IgD-negative memory B cell (primary cell): Measurements from ENCODE around the gene UGT1A10. TPM values are rescaled to one million over a fixed set of nuclear protein-coding genes. Genes with fewer than 3 reads are reported as not detected.
A peak's percentile ranks its signal among the peaks of the same experiment; 100 is the strongest.
"Not testable (repeated sequence)": the region's sequence is repeated elsewhere in the genome, so short reads cannot be mapped to it uniquely, and the experiment has no call there.

Experiments
- H3K27ac Mint-ChIP-seq, 3 donors: one replicate each; pipeline ENCODE4 v1.8.0; 2020 to 2022; ENCODE audit warnings: mild to moderate bottlenecking in 3 of 3, mixed read lengths in 3 of 3, moderate library complexity in 1 of 3
- H3K27me3 Mint-ChIP-seq: one replicate; pipeline ENCODE4 v1.8.0; 2021; ENCODE audit warnings: mixed read lengths
- H3K36me3 Mint-ChIP-seq: one replicate; pipeline ENCODE4 v1.8.0; 2020; ENCODE audit warnings: mild to moderate bottlenecking, mixed read lengths
- H3K4me1 Mint-ChIP-seq, 3 donors: one replicate each; pipeline ENCODE4 v1.8.0; 2020 to 2022; ENCODE audit warnings: mixed read lengths in 3 of 3, mild to moderate bottlenecking in 1 of 3
- H3K4me3 Mint-ChIP-seq, 4 donors: one replicate each; pipeline ENCODE4 v1.8.0; 2020 to 2022; ENCODE audit warnings: mild to moderate bottlenecking in 4 of 4, mixed read lengths in 4 of 4, moderate library complexity in 3 of 4
- H3K9me3 Mint-ChIP-seq, 3 donors: one replicate each; pipeline ENCODE4 v1.8.0; 2020 to 2021; ENCODE audit warnings: mixed read lengths in 3 of 3, mild to moderate bottlenecking in 1 of 3
- polyA plus RNA-seq: library from polyadenylated mRNA; unstranded; fragments of 300-500 nt; fragmentation: Illumina TruSeq; gene quantifications from one replicate; pipeline ENCODE4 v1.2.3, GENCODE V29; 2021

The UGT1A10 gene
- polyA plus RNA-seq = not detected

DNA sequence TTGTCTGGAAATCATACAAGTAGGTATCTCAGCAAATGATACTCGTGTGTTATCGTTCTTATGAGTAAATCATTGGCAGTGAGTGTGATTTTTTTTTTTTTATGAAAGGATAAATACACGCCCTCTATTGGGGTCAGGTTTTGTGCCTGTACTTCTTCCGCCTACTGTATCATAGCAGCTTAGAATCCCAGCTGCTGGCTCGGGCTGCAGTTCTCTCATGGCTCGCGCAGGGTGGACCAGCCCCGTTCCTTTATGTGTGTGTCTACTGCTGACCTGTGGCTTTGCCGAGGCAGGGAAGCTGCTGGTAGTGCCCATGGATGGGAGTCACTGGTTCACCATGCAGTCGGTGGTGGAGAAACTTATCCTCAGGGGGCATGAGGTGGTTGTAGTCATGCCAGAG lies at the start of gene UGT1A10:
Gene UGT1A10 (plus strand): TSS at position 143 of the 400 bp plus-strand sequence. CDS start 75 bp downstream, at position 218.
- H3K27ac Mint-ChIP-seq, H3K9me3 Mint-ChIP-seq, H3K27me3 Mint-ChIP-seq, H3K4me3 Mint-ChIP-seq, H3K4me1 Mint-ChIP-seq, H3K36me3 Mint-ChIP-seq: not testable (repeated sequence)

DNA sequence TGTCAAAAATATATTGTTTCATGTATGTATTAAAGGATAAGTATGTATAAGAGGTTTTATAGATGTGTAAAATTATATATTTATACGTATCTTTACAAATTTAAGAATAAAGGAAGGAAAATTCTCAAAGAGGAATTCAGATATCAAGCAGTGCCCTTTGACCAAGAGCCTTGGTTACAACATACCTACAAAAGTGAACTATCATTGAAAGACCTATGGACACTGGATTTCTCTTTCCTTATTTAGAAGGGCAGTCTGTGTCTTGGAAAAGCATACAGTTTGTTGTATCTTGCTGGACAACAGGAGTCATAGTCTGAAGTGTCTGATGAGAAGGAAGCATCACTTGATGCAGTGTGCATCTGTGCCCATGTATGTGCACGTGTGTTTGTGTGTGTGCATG lies 47.8 kb upstream of the UGT1A10 start:
- Mint-ChIP-seq H3K4me1 (peaks cover 8 to 9% (median 9%) of the 10 kb centered on the region in 3 donors), H3K36me3 (peaks cover 8% of the 10 kb centered on the region), H3K4me3 (no peak overlapping the region), H3K9me3 (no peaks in the 10 kb centered on the region), H3K27me3 (peaks cover 10% of the 10 kb centered on the region), H3K27ac (no peak overlapping the region)

DNA sequence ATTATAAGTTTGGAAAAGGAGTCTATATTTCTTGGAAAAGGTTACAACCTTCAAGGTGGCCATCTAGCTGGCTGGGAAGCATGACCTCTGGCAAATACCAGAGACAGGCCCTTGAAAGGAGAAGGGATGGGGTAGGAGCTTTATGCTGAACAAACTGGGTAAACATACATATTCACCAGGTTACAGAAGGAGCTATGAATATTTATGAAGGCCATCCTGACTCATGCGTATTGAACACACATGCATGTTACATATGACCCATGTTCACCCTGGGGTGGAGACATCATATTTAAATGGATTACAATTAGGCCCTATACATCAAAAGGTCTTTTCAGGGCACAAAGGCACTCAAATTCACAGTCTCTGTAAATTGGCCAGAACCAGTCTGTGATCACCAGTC lies 43.5 kb upstream of the UGT1A10 start:
- peaks cover 11% of the 10 kb centered on the region for H3K27me3 Mint-ChIP-seq
- H3K4me1 Mint-ChIP-seq = peaks cover 8 to 16% (median 9%) of the 10 kb centered on the region in 3 donors
- H3K4me3 Mint-ChIP-seq, H3K9me3 Mint-ChIP-seq, H3K27ac Mint-ChIP-seq, H3K36me3 Mint-ChIP-seq: not testable (repeated sequence)

DNA sequence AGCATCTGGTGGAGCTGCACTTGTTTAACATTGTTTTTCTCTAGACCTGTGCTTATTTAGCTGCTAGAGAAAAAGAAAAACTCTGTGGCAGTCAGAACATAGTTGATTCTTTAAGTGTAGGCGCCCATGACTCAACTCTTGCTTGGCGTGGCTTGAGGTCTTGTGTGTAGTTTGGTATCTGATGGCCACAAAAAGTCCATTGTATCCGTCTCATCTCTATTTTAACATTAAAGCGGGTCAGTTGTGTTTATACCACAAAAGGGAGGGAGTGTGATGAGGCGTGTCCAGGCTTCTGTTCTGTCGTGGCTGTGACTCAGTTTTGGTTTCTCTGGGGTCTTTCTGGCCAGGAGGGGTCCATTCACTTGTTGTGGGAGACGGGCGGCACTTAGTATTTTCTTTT lies 43.0 kb upstream of the UGT1A10 start:
- peaks cover 7 to 16% (median 9%) of the 10 kb centered on the region in 3 donors for H3K4me1 Mint-ChIP-seq
- H3K9me3 Mint-ChIP-seq = peaks cover 0 to 3% (median 0%) of the 10 kb centered on the region in 3 donors
- peaks cover 2% of the 10 kb centered on the region for H3K36me3 Mint-ChIP-seq
- H3K4me3 Mint-ChIP-seq = no peak overlapping the region
- peaks cover 9% of the 10 kb centered on the region for H3K27me3 Mint-ChIP-seq
- peak overlapping the region in 1 of 3 donors; percentile 13 for H3K27ac Mint-ChIP-seq

DNA sequence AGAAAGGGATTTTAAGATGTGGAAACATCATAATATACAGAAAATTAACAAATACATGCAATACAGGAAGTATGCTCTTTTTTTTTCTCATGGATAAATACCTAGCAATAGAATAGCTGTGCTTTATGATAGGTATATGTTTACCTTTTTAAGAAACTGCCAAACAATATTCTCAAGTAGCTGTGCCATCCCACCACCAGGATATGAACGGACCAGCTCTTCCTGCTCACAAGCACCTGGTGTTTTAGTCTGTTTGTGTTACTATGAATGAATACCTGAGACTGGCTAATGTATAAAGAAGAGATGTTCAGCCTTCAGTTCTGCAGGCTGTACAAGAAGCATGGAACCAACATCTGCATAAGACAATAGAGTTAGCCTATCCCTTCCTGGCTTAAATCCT lies 38.7 kb upstream of the UGT1A10 start:
- Mint-ChIP-seq H3K4me3 (no peak overlapping the region), H3K4me1 (peaks cover 7 to 16% (median 9%) of the 10 kb centered on the region in 3 donors), H3K27me3 (peaks cover 13% of the 10 kb centered on the region), H3K9me3 (peaks cover 0 to 4% (median 1%) of the 10 kb centered on the region in 3 donors), H3K27ac (no peak overlapping the region), H3K36me3 (no peaks in the 10 kb centered on the region)

DNA sequence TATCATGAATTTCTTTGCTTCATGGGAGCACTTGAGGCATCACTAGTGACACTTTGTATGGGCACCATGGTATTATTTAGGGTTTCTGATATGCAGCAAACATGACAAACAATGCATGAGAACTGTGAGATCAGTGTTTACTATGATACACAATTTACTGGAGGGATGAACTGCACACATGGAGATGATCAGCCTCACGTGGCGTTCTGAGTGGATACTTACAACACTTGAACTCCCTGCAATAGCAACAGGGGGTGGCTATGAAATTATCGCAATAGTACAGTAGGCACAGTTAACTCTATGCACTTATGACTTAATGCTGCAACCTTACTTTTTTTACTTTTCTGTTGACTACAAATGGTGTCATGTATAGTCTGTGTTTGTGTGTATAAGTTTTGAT lies 37.3 kb upstream of the UGT1A10 start:
- Mint-ChIP-seq H3K9me3 (peaks cover 0 to 15% (median 6%) of the 10 kb centered on the region in 3 donors), H3K36me3 (peaks cover 3% of the 10 kb centered on the region), H3K27me3 (peaks cover 15% of the 10 kb centered on the region), H3K4me1 (peaks cover 3 to 10% (median 4%) of the 10 kb centered on the region in 3 donors), H3K27ac (no peak overlapping the region), H3K4me3 (no peak overlapping the region)

DNA sequence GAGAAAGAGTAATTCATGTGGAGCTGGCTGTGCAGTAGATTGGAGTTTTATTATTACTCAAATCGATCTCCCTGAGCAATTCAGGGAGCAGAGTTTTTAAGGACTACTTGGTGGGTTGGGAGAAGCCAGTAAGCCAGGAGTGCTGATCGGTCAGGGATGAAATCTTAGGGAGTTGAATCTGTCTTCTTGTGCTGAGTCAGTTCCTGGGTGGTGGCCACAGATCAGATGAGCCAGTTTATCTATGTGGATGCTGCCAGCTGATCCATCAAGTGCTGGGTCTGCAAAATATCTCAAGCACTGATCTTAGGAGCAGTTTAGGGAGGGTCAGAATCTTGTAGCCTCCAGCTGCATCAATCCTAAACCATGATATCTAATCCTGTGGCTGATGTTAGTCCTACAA lies 35.9 kb upstream of the UGT1A10 start:
- H3K4me1 Mint-ChIP-seq = peaks cover 2 to 5% (median 3%) of the 10 kb centered on the region in 3 donors
- H3K36me3 Mint-ChIP-seq = peaks cover 3% of the 10 kb centered on the region
- H3K27ac Mint-ChIP-seq = no peak overlapping the region
- peaks cover 0 to 15% (median 6%) of the 10 kb centered on the region in 3 donors for H3K9me3 Mint-ChIP-seq
- no peak overlapping the region for H3K4me3 Mint-ChIP-seq
- peaks cover 9% of the 10 kb centered on the region for H3K27me3 Mint-ChIP-seq

- no peak overlapping the region for H3K27ac Mint-ChIP-seq
- H3K36me3 Mint-ChIP-seq = peaks cover 3% of the 10 kb centered on the region
- peaks cover 0 to 14% (median 6%) of the 10 kb centered on the region in 3 donors for H3K9me3 Mint-ChIP-seq
- H3K27me3 Mint-ChIP-seq = peaks cover 9% of the 10 kb centered on the region
- no peak overlapping the region for H3K4me3 Mint-ChIP-seq
- no peaks in the 10 kb centered on the region for H3K4me1 Mint-ChIP-seq
Observed at GRCh38 chr2:233602076-233602475, 34.2 kb upstream of the UGT1A10 start.

DNA sequence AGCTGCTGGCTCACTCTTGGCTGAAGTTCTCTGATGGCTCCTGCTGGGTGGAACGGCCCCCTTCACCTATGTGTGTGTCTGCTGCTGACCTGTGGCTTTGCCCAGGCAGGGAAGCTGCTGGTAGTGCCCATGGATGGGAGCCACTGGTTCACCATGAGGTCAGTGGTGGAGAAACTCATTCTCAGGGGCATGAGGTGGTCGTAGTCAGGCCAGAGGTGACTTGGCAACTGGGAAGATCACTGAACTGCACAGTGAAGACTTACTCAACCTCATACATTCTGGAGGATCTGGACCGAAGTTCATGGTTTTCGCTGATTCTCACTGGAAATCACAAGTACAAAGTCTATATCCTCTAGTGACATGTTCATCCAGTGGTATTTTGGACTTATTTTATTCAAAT lies 32.7 kb upstream of the UGT1A10 start:
- no peak overlapping the region for H3K27ac Mint-ChIP-seq
- peaks cover 3% of the 10 kb centered on the region for H3K36me3 Mint-ChIP-seq
- H3K4me1 Mint-ChIP-seq = no peaks in the 10 kb centered on the region
- H3K4me3 Mint-ChIP-seq = no peak overlapping the region
- H3K27me3 Mint-ChIP-seq = peaks cover 9% of the 10 kb centered on the region
- H3K9me3 Mint-ChIP-seq = peaks cover 0 to 14% (median 6%) of the 10 kb centered on the region in 3 donors

- no peak overlapping the region for H3K4me3 Mint-ChIP-seq
- peak overlapping the region in 1 of 3 donors; percentile 65 for H3K27ac Mint-ChIP-seq
- no peaks in the 10 kb centered on the region for H3K4me1 Mint-ChIP-seq
- peaks cover 0 to 14% (median 6%) of the 10 kb centered on the region in 3 donors for H3K9me3 Mint-ChIP-seq
- peaks cover 9% of the 10 kb centered on the region for H3K27me3 Mint-ChIP-seq
- H3K36me3 Mint-ChIP-seq = peaks cover 3% of the 10 kb centered on the region
Observed at GRCh38 chr2:233604826-233605225, 31.4 kb upstream of the UGT1A10 start.

GRCh38 chr2:233605680-233606079 lies 30.6 kb upstream of the UGT1A10 start:
- Mint-ChIP-seq H3K4me3 (no peak overlapping the region), H3K36me3 (peaks cover 3% of the 10 kb centered on the region), H3K9me3 (peaks cover 0 to 18% (median 6%) of the 10 kb centered on the region in 3 donors), H3K4me1 (no peaks in the 10 kb centered on the region), H3K27ac (no peak overlapping the region), H3K27me3 (peaks cover 9% of the 10 kb centered on the region)

- H3K4me3 Mint-ChIP-seq = peak overlapping the region in 1 of 4 donors; percentile 44
- H3K9me3 Mint-ChIP-seq = peaks cover 8 to 27% (median 24%) of the 10 kb centered on the region in 3 donors
- H3K36me3 Mint-ChIP-seq = peaks cover under 1% of the 10 kb centered on the region
- H3K4me1 Mint-ChIP-seq = no peaks in the 10 kb centered on the region
- H3K27ac Mint-ChIP-seq = no peak overlapping the region
- peaks cover 14% of the 10 kb centered on the region for H3K27me3 Mint-ChIP-seq
Observed at GRCh38 chr2:233611284-233611683, 25.0 kb upstream of the UGT1A10 start.

DNA sequence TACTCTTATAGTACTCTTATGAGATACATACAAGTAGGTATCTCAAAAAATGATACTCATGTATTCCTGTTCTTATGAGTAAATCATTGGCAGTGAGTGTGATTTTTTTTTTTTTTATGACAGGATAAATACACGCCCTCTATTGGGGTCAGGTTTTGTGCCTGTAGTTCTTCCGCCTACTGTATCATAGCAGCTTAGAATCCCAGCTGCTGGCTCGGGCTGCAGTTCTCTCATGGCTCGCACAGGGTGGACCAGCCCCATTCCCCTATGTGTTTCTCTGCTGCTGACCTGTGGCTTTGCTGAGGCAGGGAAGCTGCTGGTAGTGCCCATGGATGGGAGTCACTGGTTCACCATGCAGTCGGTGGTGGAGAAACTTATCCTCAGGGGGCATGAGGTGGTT lies 18.8 kb upstream of the UGT1A10 start, which contains the start of gene UGT1A8:
Gene UGT1A8 (plus strand): TSS at position 158 of the 400 bp plus-strand sequence. CDS start 75 bp downstream, at position 233.
- not testable (repeated sequence) for H3K4me3 Mint-ChIP-seq, H3K36me3 Mint-ChIP-seq, H3K4me1 Mint-ChIP-seq
- peaks cover 8 to 17% (median 17%) of the 10 kb centered on the region in 3 donors for H3K9me3 Mint-ChIP-seq
- H3K27ac Mint-ChIP-seq = peak within 1 kb of the TSS in 1 of 3 donors; percentile 55
- peaks cover 32% of the 10 kb centered on the region for H3K27me3 Mint-ChIP-seq

GRCh38 chr2:233620204-233620603 lies 16.0 kb upstream of the UGT1A10 start:
- Mint-ChIP-seq H3K27me3 (peaks cover 21% of the 10 kb centered on the region), H3K4me1 (no peaks in the 10 kb centered on the region), H3K9me3 (peaks cover 3 to 5% (median 3%) of the 10 kb centered on the region in 3 donors), H3K4me3 (no peak overlapping the region), H3K27ac (no peak overlapping the region), H3K36me3 (peaks cover 4% of the 10 kb centered on the region)

GRCh38 chr2:233621863-233622262 lies 14.4 kb upstream of the UGT1A10 start:
- not testable (repeated sequence) for H3K4me3 Mint-ChIP-seq, H3K9me3 Mint-ChIP-seq, H3K36me3 Mint-ChIP-seq, H3K4me1 Mint-ChIP-seq, H3K27ac Mint-ChIP-seq
- peaks cover 13% of the 10 kb centered on the region for H3K27me3 Mint-ChIP-seq

DNA sequence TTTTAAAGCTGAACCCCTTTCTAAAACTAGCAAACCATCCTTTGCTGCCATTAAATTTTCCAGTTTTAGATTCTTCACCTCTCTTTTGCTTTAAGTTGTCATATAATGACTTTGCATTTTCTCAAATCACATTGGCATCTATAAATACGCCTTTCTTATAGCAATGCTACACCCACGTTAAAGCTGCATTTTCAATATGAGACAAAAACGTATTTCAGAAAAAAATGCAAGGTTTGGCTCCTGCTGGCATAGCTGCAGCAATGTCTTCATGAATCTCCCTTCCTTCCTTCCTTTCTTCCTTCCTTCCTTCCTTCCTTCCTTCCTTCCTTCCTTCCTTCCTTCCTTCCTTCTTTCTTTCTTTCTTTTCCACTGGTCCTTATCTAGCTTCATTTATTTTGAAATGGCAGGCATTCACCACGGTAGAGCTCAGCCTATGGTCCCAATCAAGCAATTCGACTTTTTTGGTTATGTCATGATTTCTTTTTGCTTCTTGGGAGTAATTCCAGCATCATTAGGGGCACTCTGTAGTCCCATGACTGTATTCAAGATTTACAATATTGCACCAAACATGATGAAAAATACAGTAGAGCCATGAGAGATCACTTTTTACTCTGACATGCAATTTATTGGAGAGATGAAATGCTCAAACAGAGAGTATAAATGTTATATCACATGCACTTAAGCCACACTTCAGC lies 8.8 kb upstream of the UGT1A10 start:
- peaks cover 4 to 20% (median 13%) of the 10 kb centered on the region in 3 donors for H3K9me3 Mint-ChIP-seq
- peaks cover 4% of the 10 kb centered on the region for H3K27me3 Mint-ChIP-seq
- H3K4me1 Mint-ChIP-seq = peaks cover 0 to 4% (median 0%) of the 10 kb centered on the region in 3 donors
- peaks cover 3% of the 10 kb centered on the region for H3K36me3 Mint-ChIP-seq
- no peak overlapping the region for H3K4me3 Mint-ChIP-seq
- no peak overlapping the region for H3K27ac Mint-ChIP-seq
